Gastroesophageal sphincter (tissue), 3 donors: ENCODE data around the gene IGFBP6.

Experiments
- CTCF ChIP-seq, 4 experiments: fragments of 200-600 bp in 2 of 4; fragments of 450-650 bp in 2 of 4; sonication (generic) in 1 of 4; IDR thresholded peaks; one replicate each; pipeline ENCODE4 v1.5.1; 2017 to 2019; ENCODE audit warnings: antibody characterized with exemption in 4 of 4, mild to moderate bottlenecking in 2 of 4, moderate library complexity in 2 of 4
- POLR2AphosphoS5 ChIP-seq: sonication (generic); formaldehyde crosslinking; IDR thresholded peaks from one replicate; pipeline ENCODE4 v1.6.1; 2017; ENCODE audit warnings: antibody characterized with exemption

- no peak for TF ChIP-seq CTCF (IDR thresholded peaks at IDR 0.05)
- no peak for TF ChIP-seq POLR2AphosphoS5
These were observed 38.6 kb upstream of the IGFBP6 start for GRCh38 chr12:53058674-53059433.
